NCI-H82 treated with DMSO at 0.1 percent for 48 hours (cell line): ENCODE measurements around the gene LRBA.

Experiments used
- DNase-seq: peaks from one replicate; lab custom pipeline; 2025; ENCODE audit not compliant: unreplicated experiment; lab: John Stamatoyannopoulos, UW

LRBA gene

DNA sequence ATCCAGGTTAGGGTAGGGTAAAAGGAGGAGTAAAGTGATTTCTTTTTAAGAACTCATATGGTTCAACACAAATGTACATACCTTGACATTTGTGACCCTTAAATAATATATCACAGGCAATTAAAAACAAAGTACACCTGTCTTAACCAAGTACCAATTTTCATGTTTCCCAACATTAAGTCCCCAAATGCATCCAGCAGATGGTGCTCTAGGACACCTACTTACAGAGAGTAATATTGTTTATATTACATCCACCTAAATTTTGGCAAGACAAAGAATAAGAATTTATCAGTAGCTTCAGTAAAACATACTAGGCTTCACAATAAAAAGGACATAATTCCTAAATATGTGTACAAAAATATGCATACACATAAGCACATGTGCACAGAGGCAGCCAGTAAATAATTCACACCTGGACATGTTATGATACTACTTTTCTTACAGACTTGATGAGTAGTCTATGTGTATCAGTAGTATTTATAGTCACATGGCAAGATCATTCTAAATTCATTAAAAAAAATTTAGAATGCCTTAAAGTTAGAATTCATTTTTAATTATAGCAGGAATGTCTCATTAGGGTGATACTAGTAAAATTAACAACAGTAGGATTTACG is 717.1 kb downstream of the LRBA start:
- peak; percentile 24 for DNase-seq

DNA sequence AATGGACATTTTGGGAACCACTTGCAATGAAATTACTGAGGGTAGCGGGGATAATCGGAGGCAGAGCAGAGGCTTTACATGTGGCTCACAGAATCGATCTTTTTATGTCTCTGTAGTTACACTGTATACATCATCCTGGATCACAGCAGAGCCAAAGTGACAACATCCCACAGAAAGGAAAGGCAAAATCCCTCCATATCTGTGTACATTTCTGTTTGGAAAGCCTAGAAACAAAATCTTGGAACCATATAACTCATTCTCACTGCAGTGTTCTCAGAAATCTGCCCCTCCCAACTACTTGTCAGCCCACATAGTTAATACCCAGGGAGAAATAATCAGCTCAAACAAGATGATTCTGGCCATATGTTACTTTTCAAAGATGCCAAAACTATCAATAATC is 725.2 kb downstream of the LRBA start:
- DNase-seq, result peak; percentile 81

DNA sequence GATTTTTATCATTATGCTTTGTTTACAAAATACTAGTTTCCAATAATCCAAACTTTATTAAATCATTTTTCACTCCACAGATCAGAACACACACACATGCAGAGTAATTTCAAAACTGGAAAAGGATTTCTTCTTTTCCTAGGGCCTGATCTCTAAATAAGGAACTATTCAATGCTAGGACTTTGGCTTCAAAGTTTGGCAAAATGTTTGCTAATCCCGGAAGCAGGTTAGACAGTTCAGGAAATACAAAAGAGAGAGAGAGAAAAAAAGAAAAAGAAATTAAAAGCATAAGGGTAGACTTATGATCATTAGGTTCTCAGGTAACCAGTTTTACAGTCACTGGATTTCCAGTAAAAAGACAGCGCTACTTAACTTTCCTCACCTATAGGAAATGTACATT is 725.9 kb downstream of the LRBA start:
- DNase-seq, result no peak

GRCh38 chr4:150286656-150287055 is 728.4 kb downstream of the LRBA start:
- DNase-seq, result no peak

DNA sequence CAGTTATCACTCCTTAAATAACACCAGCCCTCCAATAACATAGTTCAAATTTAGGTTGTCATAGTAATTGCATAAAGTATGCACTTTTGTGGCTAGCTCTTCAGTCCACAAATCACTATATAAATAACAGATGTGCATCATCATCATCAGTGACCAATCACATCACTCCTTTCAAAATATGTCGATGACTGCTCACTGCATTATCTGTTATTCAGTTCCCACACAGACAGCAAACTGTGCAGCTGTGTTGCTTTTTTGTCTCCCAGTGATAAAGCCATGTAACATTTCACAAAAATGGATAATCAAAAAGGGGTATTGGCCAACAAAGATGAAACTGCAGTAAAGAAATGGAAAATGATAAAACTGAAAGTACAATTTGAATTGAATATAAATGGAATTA is 731.4 kb downstream of the LRBA start:
- no peak for DNase-seq

DNA sequence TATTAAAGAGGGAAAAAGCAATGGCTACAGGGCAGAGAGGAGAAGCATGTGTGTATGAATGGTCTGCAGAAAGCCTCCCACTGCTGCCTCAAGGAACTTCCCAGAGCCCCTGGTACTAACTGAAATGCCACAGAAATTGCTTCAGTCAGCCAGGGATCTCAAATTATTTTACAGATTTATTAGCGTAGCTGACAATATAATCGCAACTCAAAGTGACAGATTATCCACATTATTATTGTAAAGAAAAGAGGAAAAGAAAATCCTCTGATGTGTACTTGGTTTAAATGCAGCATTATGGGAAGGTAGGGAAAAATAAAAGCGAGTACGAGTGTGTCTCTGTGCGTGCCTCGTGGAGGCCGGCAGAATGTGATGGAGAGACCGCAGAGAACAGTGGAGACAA is 734.1 kb downstream of the LRBA start:
- no peak for DNase-seq

- DNase-seq, result peak; percentile 68
These were observed 734.8 kb downstream of the LRBA start for GRCh38 chr4:150280081-150280895.

GRCh38 chr4:150278206-150278605 is 736.9 kb downstream of the LRBA start:
- peak; percentile 89 for DNase-seq

DNA sequence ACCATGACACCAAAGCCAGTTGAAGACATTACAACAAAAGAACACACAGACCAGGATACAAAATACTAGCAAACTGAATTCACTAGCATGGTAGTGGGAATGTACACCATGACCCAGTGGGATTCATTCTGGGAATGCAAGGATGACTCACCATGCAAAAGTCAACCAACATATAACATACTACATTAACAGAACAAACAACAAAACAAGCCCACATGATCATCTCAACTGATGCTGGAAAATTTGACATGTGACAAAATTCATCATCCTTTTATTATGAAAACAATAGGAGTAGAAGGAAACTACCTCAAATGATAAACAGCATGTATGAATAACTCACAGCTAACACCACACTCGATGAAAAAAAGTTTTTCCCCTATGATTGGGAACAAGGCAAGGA is 746.6 kb downstream of the LRBA start:
- DNase-seq, result no peak

- DNase-seq, result no peak
These were observed 749.3 kb downstream of the LRBA start for GRCh38 chr4:150265806-150266205.

GRCh38 chr4:150264595-150265161 is 750.4 kb downstream of the LRBA start:
- no peak for DNase-seq

- no peak for DNase-seq
These were observed 752.5 kb downstream of the LRBA start for GRCh38 chr4:150262611-150263010.

DNA sequence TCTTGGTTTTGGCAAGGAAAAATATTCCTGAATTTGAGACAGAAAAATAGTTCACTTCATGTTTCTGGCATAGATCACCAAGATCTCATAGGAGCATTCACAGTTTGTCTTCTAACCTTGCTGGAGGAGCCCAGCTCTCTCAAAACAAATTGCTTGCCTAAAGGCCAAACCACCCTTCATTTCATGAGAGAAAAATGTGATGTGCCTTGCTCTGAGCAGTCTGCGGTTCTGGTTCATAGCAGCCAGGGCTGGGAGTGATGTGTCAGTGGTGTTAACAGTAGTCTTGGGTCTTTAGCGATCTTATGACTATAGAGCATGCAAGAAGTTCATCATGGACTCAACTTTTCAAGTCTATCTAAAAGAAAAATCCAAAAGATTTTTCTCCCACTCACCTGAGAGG is 753.5 kb downstream of the LRBA start:
- no peak for DNase-seq

- DNase-seq, result peak; percentile 21
These were observed 755.1 kb downstream of the LRBA start for GRCh38 chr4:150259861-150260567.

DNA sequence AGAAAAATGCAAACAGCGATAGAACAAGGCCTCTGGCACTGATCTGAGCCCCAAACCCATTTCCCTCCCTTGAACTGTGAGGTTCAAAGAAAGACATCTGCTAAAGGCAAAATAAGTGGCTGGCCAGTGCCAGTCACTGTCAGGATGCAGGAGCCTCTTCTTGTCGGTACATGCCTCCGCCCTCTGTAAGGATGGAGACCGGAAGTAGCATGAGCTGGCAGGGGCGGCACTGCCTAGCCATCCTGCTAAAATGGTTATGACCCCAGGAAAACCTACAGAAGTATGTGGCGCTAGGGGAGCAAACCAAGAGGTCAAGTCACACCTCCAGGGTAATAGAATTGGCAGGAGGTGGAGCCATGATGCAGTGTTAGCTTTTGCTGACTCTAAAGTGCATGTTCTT is 756.5 kb downstream of the LRBA start:
- no peak for DNase-seq

- DNase-seq, result no peak
These were observed 758.0 kb downstream of the LRBA start for GRCh38 chr4:150256841-150257730.

DNA sequence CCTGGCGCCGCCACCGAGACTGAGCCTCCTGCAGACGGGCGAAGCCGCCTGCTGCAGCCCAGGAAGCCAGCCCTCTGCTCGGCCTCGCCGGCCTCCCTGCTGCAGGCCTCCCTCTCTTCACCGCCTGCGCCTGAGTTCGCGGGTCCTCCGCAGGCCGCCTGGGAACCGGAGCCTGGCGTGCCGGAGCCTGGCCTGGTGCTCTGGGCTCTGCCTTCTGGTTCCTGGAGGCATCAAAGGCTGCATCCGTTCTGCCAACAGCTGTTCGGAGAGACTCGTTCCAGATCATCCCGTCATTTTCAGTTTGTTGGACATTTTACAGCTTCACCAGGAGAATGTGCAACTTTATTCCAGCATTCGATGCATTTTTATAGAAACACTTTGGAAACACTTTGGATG is 758.9 kb downstream of the LRBA start:
- no peak for DNase-seq

DNA sequence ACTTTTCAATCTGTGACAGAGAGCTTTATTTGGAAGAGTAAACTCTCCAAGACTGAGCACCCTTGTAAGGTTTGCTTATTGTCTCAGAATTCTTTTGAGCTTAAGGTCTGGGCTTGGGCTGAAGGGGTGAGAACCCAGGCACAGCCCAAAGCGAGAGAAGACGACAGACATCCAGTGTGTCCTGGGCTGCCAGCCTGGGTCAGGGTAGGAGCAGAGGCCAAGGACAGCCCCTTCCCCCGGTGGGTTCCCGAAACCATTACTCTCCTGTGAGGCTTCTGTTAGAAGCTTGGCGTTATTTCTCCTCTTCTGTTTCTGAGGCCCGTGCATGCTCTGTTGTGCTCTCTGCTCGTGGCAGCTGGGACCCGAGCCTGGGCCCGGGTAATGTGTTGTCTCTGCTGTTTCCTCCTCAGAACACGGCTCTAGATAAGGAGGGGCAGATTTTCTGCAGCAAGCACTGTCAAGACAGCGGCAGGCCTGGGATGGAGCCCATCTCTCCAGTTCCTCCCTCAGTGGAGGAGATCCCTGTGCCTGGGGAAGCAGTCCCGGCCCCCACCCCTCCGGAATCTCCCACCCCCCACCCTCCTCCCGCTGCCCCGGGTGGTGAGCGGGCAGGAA is 759.4 kb downstream of the LRBA start:
- DNase-seq, result no peak

- no peak for DNase-seq
These were observed 761.0 kb downstream of the LRBA start for GRCh38 chr4:150253965-150254630.

GRCh38 chr4:150253416-150253815 is 761.7 kb downstream of the LRBA start:
- no peak for DNase-seq
